Measurements from ENCODE around the gene GALNT9.

GRCh38 chr12:132236930-132237771, 92.2 kb downstream of the GALNT9 start:
- TF ChIP-seq CTCF (IDR thresholded peaks at IDR 0.05; ENCODE audit: poor library complexity) (no peak), EZH2phosphoT487 (IDR thresholded peaks at IDR 0.05; ENCODE audit: low read depth, severe bottlenecking, unreplicated experiment) (no peak)

Measured in hepatocyte (in vitro differentiated cells).